Progenitor cell of endocrine pancreas (in vitro differentiated cells): ENCODE data around the gene TOM1L2. TPM values are rescaled to one million over a fixed set of nuclear protein-coding genes. Genes with fewer than 3 reads are reported as not detected.

ENCODE experiments used
- DNase-seq: peaks from one replicate; pipeline ENCODE4 v3.0.0; 2021; ENCODE audit warnings: low spot score; ENCODE audit not compliant: unreplicated experiment
- H3K27ac Mint-ChIP-seq: 2 replicates; pipeline ENCODE4 v1.8.0; 2021; ENCODE audit warnings: mild to moderate bottlenecking, moderate library complexity, mixed read lengths
- H3K27me3 Mint-ChIP-seq: 2 replicates; pipeline ENCODE4 v1.8.0; 2021; ENCODE audit warnings: mixed read lengths
- H3K36me3 Mint-ChIP-seq: 2 replicates; pipeline ENCODE4 v1.8.0; 2022; ENCODE audit warnings: mixed read lengths; ENCODE audit not compliant: insufficient read depth
- H3K4me1 Mint-ChIP-seq: 2 replicates; pipeline ENCODE4 v1.8.0; 2021; ENCODE audit warnings: low read depth, mixed read lengths
- H3K4me3 Mint-ChIP-seq: 2 replicates; pipeline ENCODE4 v1.8.0; 2021; ENCODE audit warnings: low read depth, mild to moderate bottlenecking, moderate library complexity, mixed read lengths
- H3K9me3 Mint-ChIP-seq: 2 replicates; pipeline ENCODE4 v1.8.0; 2021; ENCODE audit warnings: low read depth, mixed read lengths
- total RNA-seq: library from RNA; stranded (reverse); gene quantifications from 2 replicates; pipeline ENCODE4 v1.2.1, GENCODE V29; 2021
- TF ChIP-seq, protein P1 (sequence below): fragments of 200-600 bp; sonication (generic); IDR thresholded peaks from one replicate; pipeline ENCODE4 v1.5.0; 2021; ENCODE audit warnings: antibody characterized with exemption, mild to moderate bottlenecking; ENCODE audit not compliant: unreplicated experiment

Gene TOM1L2
- total RNA-seq, 1 donor from 2014 or later, result 29.4 TPM

DNA sequence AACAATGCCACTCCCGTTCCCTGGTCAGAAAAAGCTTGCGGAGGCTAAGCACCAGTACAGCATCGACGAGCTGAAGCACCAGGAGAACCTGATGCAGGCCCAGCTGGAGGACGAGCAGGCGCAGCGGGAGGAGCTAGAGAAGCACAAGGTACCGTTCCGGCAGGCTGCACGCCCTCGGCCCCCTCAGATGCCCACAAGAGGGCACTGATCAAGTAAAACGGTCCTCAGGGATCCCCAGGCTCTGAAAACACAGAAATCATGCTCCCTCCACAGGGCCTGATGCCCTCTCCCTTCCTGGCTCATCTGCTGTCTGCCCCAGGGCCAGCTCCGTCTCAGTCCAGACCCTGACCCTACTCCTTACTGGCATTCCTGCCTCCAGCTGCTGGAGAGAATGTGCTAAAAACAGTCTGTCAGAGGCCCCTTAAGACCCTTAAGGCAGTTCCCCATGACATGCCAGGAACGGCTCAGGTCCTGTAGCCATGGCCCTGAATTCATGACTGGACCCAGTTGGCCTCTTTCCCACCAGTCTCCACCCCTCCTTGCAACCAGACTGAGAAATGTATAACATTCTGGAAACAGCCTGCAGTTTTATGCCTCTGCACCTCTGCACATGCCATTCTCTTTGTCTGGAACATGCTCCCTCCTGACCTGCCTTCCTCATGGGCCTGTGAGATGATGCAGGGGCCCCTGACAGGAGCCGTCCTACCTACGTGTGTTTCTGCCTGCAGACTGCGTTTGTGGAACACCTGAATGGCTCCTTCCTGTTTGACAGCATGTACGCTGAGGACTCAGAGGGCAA is 22.3 kb upstream of the TOM1L2 start:
- peaks cover 2% of the 10 kb centered on the region for H3K4me1 Mint-ChIP-seq
- no peaks in the 10 kb centered on the region for H3K27me3 Mint-ChIP-seq
- no peak for DNase-seq
- no peak overlapping the region for H3K4me3 Mint-ChIP-seq
- H3K9me3 Mint-ChIP-seq, result no peaks in the 10 kb centered on the region
- H3K27ac Mint-ChIP-seq, result peak overlapping the region; percentile 22
- peaks cover 2% of the 10 kb centered on the region for H3K36me3 Mint-ChIP-seq
- TF ChIP-seq, protein P1, sequence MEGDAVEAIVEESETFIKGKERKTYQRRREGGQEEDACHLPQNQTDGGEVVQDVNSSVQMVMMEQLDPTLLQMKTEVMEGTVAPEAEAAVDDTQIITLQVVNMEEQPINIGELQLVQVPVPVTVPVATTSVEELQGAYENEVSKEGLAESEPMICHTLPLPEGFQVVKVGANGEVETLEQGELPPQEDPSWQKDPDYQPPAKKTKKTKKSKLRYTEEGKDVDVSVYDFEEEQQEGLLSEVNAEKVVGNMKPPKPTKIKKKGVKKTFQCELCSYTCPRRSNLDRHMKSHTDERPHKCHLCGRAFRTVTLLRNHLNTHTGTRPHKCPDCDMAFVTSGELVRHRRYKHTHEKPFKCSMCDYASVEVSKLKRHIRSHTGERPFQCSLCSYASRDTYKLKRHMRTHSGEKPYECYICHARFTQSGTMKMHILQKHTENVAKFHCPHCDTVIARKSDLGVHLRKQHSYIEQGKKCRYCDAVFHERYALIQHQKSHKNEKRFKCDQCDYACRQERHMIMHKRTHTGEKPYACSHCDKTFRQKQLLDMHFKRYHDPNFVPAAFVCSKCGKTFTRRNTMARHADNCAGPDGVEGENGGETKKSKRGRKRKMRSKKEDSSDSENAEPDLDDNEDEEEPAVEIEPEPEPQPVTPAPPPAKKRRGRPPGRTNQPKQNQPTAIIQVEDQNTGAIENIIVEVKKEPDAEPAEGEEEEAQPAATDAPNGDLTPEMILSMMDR, result peak; percentile 51

DNA sequence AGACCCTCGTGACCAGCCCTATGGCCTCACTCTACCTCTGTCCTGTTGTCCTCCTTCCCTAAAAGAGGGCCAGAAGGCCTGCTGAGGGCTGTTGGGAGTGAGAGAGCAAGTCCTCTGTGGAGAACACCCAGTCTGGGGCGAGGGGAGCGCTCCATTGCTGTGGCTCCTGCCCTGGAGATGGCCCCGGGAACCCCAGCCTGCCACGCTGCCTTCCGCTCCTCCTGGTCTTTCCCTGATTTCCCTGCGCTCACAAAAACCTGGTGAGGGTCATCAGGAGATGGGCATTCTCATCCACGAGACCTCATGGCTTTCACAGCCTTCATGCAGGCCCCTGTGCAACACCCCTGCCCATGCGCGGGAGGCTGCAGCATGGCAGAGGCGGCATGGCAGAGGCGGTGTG is 21.7 kb upstream of the TOM1L2 start:
- no peak overlapping the region for H3K4me3 Mint-ChIP-seq
- H3K27ac Mint-ChIP-seq, result no peak overlapping the region
- H3K36me3 Mint-ChIP-seq, result peaks cover 2% of the 10 kb centered on the region
- no peaks in the 10 kb centered on the region for H3K9me3 Mint-ChIP-seq
- TF ChIP-seq, protein P1, result no peak
- DNase-seq, result no peak
- peaks cover 2% of the 10 kb centered on the region for H3K4me1 Mint-ChIP-seq
- no peaks in the 10 kb centered on the region for H3K27me3 Mint-ChIP-seq

DNA sequence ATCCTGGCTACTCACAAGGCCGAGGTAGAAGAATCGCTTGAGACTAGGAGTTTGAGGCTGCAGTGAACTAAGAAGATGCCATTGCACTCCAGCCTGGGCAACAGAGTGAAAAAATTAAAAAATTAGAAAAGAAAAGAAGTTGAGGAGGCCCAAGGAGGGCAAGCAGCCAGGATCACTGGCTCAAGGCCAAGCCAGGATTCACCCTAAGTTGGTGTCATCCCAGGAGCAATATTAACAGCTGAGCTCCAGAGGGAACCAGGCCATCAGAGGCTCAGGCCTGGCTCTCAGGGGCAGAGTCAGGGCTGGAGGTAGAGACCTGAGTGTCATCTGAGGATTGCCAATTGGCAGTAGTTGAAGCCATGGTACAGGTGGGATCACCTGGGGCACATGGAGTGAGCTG is 21.2 kb upstream of the TOM1L2 start:
- H3K4me3 Mint-ChIP-seq, result no peak overlapping the region
- no peaks in the 10 kb centered on the region for H3K27me3 Mint-ChIP-seq
- TF ChIP-seq, protein P1, result no peak
- peaks cover 2% of the 10 kb centered on the region for H3K4me1 Mint-ChIP-seq
- H3K9me3 Mint-ChIP-seq, result no peaks in the 10 kb centered on the region
- peaks cover 2% of the 10 kb centered on the region for H3K36me3 Mint-ChIP-seq
- H3K27ac Mint-ChIP-seq, result no peak overlapping the region
- DNase-seq, result no peak

DNA sequence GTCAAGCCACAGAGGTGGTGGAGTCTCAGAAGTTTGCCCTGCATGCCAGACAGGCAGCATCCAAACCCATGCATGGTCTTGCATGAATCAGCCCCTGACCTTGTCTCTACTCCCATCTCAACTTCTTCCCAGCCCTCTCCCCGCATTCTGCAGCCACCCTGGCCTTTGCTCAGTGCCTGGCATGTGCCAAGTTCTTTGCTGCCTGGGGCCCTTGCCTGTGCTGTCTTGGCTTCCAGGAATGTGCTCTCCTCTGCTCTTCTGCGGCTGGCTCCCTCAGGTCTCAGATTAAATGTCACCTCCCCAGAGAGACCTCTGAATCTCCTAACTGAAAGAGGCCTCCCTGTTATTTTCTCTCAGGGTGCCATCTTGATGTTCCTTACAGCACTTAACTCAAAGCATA is 18.1 kb upstream of the TOM1L2 start:
- TF ChIP-seq, protein P1, result no peak
- Mint-ChIP-seq H3K36me3 (peaks cover 2% of the 10 kb centered on the region), H3K27ac (peak overlapping the region; percentile 52), H3K9me3 (no peaks in the 10 kb centered on the region), H3K4me3 (no peak overlapping the region), H3K4me1 (peaks cover 2% of the 10 kb centered on the region), H3K27me3 (no peaks in the 10 kb centered on the region)
- DNase-seq, result no peak

DNA sequence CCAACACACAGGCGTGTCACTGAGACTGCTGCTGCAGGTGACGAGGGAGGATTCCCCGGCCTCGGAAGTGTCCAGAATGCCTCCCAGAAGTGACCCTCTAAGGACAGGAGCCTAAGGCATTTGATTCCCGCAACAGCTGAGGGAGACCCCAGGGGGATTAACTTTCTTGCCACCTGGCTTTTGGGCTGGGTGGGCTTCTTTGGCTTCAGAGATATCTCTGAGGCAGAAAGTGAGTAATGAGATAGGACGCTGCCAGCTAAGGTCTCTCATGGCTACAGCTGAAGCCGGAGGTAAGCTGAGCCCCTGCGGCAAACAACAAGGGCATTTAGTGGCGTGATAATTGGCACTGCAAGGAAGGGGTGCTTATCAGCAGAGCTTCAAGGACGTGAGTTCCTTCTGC is 17.4 kb upstream of the TOM1L2 start:
- Mint-ChIP-seq H3K27ac (no peak overlapping the region), H3K27me3 (no peaks in the 10 kb centered on the region), H3K36me3 (no peaks in the 10 kb centered on the region), H3K4me3 (no peak overlapping the region), H3K9me3 (no peaks in the 10 kb centered on the region), H3K4me1 (peaks cover 2% of the 10 kb centered on the region)
- no peak for DNase-seq
- TF ChIP-seq, protein P1, result no peak
